DMS114 treated with DMSO at 0.1 percent for 48 hours (cell line): ENCODE results near the gene TREM2.
"Not testable (repeated sequence)": the region's sequence is repeated elsewhere in the genome, so short reads cannot be mapped to it uniquely, and the experiment has no call there.

ENCODE experiments used
- DNase-seq: peaks from one replicate; lab custom pipeline; 2025; ENCODE audit not compliant: unreplicated experiment; lab: John Stamatoyannopoulos, UW

The TREM2 gene

DNA sequence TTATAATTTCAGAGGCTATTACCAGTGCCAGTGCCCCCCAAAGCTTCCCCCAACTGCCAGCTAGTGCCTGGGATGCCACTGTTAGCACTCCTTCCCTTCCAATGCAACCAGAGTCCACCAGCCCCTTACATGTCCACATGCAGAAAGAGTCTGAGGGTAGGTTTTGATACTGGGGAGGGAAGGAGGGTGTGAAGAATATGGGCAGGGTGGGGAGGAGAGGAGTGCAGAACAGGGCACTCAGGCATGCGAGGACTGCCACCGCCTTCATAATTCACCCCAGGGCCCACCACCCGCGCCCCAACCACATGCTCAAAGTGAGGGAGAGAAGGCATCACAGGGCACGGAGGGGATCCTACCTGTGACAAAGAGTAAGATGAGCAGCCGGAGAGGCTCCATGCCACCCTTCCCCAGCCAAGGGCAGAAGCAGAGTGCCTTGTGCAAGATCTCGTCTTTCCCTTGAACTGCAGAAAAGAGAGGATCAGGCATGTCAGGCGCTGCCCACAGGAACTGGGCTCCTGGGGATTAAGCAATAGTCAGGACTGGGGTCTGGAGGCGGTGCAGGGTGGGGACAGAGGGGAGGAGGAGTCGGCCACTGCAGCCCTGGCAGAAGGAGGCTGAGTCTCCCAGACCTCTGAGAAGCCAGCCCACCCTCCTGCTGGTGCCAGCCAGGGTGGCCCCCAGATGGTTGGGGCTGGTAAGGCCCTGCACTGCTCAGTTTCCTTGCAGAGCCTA, at the start of gene TREM2:
Gene TREM2, minus strand, starts transcription at position 430 of the 732 bp plus-strand sequence. Its CDS starts 34 bp downstream, at position 396.
- DNase-seq, result no peak

DNA sequence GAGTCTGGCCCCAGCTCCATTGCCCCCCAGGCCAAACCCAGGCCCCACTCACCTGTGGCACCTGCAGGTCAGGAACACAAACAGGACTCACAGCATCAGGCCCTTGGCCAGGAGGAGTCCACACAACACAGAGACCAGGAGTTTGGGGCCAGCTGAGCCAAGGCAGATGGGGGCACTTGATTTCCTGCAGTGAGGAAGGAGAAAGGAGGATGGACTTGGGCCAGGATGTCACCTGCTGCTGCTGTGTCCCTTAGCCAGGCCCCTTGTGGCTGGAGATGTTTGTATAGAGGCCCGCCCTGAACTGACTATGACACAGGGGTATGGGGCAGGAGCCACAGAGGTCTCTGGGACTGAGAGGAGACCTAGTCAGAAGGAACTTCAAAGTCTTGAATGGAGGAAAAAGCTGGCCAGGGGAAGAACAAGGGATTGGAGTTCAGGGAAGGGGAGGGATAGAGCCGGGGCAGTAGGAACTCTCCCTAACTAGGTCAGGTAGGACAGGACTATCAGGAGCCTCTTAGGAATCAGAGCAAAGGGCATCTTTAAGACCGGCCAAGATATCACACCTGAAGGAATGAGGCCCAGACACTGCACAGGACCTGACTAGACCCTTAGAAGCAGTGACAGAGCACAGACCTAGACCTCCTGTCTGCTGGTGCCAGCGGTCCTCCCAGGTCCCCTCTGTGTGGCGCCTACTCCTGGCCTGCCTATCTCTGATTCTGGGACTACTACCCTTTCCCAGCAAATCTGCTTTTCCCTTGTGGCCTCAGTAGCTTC, 46.8 kb upstream of the TREM2 start:
- DNase-seq, result no peak

- DNase-seq, result no peak
Measured at GRCh38 chr6:41208439-41209106, 45.7 kb upstream of the TREM2 start.

GRCh38 chr6:41204156-41204555, 41.2 kb upstream of the TREM2 start:
- no peak for DNase-seq

DNA sequence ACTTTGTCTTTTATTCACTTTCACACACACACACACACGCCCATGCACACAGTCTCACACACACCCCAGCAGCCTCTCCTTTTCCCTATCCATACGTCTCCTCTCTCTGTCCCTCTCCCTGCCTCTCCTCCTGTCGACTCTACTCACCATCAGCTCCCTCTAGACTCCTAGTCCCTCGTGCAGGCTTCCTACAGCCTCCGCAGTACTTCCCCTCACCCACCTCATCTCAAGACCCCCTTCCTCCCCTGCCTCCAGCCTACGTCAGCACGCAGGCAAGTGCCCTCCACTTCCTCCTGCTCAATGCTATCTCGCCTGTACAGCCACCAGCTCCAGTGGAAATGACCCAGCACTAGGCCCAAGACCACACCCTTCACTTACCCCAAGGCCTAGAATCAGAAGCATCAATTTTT, 38.9 kb upstream of the TREM2 start:
- no peak for DNase-seq

- DNase-seq, result no peak
Measured at GRCh38 chr6:41200901-41201763, 38.2 kb upstream of the TREM2 start, which contains the start of gene TREML2. Gene TREML2, minus strand, starts transcription at chr6:41201149. Its CDS starts 141 bp downstream, at chr6:41201008.

DNA sequence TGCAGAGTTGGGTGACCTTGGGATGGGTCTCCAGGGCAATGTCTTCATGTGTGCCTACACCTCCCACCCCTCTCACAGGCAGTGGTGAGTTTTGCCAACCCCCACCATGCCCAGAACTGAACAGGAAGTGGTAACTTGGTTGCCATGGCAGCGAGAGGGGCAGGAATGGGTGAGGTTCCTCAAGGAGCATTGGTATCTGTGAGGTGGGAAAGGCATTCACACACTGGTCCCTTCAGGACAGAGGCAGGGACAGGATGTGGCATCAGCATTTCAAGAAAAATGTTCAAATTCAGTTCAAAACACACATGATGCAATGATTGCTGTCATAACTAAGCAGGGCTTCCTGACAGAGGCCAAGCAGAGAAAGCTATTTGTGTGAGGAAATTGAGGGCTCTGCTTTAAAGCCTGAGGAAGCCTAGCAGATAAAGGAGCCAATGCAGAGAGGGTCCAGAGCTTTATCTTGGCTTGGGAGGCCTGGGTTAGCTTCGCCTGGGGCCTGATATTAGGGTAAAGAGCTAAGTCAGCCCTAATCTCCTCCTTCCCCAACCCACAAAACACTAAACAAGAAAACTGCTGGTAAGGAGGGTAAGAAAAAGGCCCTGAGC, 37.5 kb upstream of the TREM2 start:
- DNase-seq, result no peak

GRCh38 chr6:41199552-41200246, 36.8 kb upstream of the TREM2 start:
- no peak for DNase-seq

DNA sequence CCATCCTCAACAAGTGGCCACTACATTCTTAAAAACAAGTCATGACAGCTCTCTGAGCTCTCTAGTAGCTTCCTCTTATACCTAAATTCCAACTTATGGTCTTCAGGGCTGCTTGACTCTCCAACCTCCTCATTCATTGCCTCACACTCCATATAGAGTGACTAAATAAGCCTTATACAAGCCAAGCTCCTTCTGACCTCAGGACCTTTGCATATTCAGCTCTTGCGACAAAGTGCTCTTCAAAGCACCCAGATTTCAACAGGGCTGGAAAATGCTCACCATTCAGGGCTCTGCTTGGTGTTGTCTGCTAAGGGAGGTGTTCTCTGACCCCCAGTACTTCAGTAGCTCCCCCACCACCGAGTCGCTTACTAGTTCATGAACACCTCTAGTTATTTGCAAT, 34.3 kb upstream of the TREM2 start:
- DNase-seq, result no peak

DNA sequence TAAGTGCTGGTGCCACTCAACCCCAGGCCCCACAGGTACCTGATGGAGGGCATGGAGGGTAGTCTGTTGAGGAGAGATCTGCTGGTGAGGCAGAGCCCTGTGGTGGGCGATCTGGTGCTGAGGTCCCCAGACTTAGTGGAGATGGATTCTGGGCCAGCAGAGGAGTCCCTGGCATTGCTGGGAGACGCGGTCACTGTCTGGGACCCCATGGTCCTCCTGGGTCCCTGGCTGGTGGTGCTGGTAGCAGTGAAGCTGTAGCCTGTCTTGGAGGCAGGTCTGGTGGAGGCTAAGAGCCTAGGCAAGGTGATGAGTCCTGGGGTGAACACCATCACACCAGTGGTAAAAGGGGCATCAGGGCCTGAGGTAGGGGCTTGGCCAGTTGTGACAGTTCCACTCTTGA, 31.5 kb upstream of the TREM2 start:
- DNase-seq, result no peak

GRCh38 chr6:41193884-41194283, 31.0 kb upstream of the TREM2 start:
- no peak for DNase-seq

- no peak for DNase-seq
Measured at GRCh38 chr6:41193171-41193734, 30.3 kb upstream of the TREM2 start.

DNA sequence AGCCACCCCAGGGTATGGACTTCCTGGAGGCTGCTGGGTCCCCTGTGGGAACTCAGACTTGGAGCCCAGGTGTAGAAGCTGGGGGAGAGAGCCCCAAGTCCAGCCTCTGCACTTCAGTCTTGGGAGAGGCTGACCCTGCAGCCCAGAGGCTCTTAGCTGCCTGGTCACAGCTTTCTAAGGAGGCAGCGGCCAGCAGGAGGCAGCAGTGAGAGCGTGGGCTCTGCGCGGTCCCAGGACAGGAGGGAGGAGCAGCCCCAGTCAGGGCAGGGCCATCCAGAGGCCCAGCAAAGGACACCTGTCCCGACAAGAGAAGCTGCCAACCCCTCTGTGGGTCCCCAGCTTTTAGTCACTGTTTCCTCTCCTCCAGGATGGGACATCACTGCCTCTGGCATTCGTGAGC, 28.7 kb upstream of the TREM2 start:
- no peak for DNase-seq

GRCh38 chr6:41190791-41191190, 27.9 kb upstream of the TREM2 start:
- DNase-seq, result no peak

- no peak for DNase-seq
Measured at GRCh38 chr6:41189967-41190366, 27.1 kb upstream of the TREM2 start.

GRCh38 chr6:41189046-41189445, 26.1 kb upstream of the TREM2 start:
- DNase-seq, result not testable (repeated sequence)

DNA sequence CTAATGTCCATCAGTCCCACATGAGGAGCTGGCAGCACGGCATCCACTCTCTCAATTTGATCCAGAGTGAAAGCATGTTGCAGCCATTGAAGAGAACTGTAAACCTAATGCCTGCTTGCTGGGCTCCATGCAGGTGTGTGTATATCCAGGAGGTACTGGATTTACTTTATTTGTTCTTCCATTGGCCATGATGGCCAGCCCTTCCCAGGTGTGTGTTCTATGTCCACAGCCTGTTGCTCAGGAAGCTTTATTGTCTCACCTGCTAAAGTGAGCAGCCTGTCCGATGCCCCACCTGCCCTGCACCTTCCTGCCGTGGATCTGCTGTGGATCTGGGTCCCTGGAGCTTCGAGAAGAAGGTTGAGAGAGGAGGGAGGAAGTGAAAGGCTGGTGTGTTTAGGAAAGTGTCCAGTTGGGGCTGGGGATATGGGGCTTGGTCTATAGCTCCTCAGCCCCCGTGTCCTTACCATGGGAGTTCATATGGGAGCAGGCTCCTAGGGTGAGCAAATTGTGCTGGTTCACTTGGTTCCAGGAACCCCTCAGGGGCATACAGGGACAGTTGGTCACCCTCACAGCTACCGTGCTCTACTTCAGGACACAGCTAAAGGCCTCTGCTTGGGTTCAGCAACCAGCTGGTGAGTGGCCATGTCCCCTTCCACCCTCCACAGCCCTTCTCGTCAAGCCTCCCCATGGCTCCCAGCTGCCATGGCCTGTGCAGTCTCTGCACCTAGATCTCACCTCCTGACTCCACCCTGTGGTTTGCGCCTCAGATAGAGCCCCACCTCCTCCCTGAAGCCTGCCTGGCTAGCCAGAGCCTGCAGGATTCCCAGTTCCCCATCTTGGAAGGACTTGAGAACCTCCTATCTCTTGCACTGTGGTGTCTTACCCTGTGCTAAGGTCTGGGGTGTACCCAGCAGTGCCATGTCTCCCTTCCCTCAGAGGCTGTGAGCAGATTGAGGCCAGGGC, 25.3 kb upstream of the TREM2 start:
- DNase-seq, result no peak

- DNase-seq, result no peak
Measured at GRCh38 chr6:41186031-41186562, 23.2 kb upstream of the TREM2 start.
